Hepatocyte (in vitro differentiated cells): ENCODE data around the gene CHST15.

Experiments
- CTCF ChIP-seq: fragments of 200-600 bp; sonication (generic); IDR thresholded peaks from 2 replicates; pipeline ENCODE4 v1.5.1; 2016; ENCODE audit warnings: antibody characterized with exemption, mild to moderate bottlenecking; ENCODE audit not compliant: poor library complexity
- EZH2 ChIP-seq: fragments of 200-600 bp; sonication (generic); IDR thresholded peaks from 2 replicates; pipeline ENCODE4 v1.6.1; 2016; ENCODE audit warnings: antibody characterized with exemption, mild to moderate bottlenecking, borderline replicate concordance

GRCh38 chr10:124086097-124086710 is 7.2 kb downstream of the CHST15 start:
- TF ChIP-seq CTCF = no peak
- no peak for TF ChIP-seq EZH2
